ENCODE data around the gene DUSP10. TPM values are rescaled to one million over a fixed set of nuclear protein-coding genes. Genes with fewer than 3 reads are reported as not detected.

Gene DUSP10
- total RNA-seq, result 14.7 and 49.5 TPM in 2 replicates

DNA sequence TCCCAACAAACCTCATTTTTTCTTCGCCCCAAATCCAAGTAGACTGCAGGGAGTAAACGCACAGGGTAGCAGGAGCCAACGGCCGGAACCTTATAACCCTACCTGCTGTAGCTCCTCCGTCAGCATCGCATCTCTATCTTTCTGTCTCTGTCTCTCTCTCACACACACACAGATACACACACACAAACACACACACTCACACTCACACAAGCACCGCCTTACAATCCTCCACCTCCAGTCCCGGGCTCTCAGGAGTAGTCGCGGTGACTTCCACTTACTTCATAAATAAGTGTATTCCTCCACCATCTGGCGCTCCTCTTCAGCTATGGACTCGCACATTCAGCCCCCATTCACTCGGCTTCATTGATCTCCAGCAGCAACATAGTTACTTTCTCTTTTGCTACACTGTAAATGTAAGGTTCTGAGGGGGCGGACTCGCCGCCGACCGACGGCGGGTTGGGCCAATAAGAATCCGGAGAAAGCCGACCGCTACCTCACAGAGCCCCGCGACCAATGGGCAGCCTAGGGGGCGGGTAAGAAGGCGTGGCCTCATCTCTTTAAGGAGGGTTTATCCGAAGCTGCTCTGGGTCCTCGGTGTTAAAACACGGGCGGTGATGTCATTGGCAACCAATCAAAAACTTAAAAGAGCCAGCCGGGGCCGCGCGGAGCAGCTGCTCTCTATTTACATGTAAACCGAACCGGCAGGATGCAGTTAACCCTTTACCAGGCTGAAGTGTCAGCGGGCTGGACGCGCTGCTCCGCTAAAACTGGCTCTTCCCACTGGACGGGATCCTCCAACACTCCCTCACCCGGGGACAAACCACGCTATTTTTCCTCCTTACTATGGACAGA, at the start of gene DUSP10:
Gene DUSP10 (minus strand): TSS at position 387 of the 852 bp plus-strand sequence. CDS start 2,345 bp downstream, outside the sequence.

